DMS 273 (cell line): Measurements from ENCODE around the gene GAPVD1.
"Not testable (repeated sequence)": the region's sequence is repeated elsewhere in the genome, so short reads cannot be mapped to it uniquely, and the experiment has no call there.

Experiments used
- DNase-seq: peaks from one replicate; lab custom pipeline; 2025; ENCODE audit not compliant: unreplicated experiment; lab: John Stamatoyannopoulos, UW

Gene GAPVD1

DNA sequence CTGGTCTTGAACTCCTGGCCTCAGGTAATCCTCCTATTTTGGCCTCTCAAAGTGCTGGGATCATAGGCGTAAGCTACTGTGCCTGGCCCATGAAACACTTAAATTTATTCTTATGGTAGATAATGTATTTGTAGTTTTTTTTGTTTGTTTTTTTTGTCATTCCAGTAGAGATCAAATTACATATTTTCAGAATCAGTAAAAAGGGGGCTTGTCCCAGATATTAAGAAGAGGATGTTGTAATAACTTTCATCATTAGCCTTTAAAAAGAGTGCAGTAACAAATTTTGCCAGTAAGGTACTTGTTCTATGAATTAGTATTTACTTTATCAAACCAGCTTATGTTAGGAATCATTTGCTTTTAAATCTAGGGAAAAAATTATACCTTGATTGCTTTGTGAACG is 42.6 kb downstream of the GAPVD1 start:
- DNase-seq = no peak

DNA sequence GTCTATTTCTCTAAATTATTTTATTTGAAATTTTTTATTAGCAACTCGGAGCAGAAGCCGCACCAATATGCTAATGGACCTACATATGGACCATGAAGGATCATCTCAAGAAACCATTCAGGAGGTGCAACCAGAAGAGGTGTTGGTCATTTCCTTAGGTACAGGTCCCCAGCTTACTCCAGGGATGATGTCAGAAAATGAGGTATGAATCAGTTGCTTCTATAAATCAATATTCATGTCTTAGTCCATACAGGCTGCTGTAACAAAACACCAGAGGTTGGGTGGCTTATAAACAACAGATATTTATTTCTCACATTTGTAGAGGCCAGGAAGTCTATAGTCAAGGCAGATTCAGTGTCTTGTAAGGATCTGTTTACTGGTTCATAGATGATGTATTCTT is 50.8 kb downstream of the GAPVD1 start:
- no peak for DNase-seq

DNA sequence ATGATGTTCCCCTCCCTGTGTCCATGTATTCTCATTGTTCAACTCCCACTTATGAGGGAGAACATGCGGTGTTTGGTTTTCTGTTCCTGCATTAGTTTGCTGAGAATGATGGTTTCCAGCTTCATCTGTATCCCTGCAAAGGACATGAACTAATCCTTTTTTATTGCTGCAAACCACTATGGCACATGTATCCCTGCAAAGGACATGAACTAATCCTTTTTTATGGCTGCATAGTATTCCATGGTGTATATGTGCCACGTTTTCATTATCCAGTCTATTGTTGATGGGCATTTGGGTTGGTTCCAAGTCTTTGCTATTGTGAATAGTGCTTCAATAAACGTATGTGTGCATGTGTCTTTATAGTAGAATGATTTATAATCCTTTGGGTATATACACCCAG is 54.7 kb downstream of the GAPVD1 start:
- DNase-seq = not testable (repeated sequence)

DNA sequence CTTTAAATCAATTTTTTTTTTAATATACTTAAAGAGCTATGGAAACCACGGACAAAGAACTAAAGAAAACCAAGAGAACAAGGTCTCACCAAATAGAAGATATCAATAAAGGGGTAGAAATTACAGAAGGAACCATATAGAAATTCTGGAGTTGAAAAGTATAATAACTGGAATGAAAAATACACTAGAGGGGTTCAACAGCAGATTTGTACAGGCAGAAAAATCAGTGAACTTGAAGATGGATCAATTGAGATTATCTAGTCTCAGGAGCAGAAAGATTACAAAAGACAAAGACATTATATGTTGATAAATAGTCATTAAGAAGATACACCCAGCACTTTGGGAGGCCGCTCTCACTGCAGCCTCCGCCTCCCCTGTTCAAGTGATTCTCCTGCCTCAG is 56.1 kb downstream of the GAPVD1 start:
- DNase-seq = no peak

DNA sequence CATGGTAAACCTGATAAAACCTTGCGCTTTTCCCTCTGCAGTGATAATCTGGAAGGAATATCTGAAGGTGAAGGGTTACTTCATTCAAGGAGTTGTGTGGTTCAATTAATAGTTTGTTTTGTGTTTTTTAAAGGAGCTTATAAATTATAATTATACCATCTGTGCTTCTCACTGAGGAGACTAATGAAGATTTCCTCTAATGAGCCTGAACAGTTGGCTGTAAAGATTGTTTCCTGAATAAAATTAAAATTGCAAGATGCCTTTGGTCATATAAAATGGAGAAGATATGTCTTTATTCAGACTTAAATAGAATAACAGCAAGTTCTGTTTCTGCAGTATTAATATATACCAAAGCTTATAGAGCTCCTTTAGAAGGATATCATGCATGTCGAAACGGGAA is 59.9 kb downstream of the GAPVD1 start:
- DNase-seq = no peak

DNA sequence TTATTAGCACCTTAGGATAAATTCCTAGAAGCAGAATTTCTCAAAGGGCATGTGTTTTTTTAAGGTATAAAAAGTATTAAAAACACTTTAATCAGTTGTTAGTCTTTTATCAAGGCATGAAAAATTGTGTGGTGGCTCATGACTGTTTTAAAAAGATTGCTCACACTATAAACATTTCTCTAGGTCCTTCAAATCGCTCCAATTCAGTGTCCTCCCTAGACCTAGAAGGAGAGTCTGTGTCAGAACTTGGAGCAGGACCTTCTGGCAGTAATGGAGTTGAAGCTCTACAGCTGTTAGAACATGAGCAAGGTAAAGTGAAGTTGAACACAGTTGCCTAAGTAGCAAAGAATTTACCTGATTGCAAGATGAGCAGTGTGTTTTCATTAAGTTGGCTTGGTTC is 62.0 kb downstream of the GAPVD1 start:
- DNase-seq = no peak

DNA sequence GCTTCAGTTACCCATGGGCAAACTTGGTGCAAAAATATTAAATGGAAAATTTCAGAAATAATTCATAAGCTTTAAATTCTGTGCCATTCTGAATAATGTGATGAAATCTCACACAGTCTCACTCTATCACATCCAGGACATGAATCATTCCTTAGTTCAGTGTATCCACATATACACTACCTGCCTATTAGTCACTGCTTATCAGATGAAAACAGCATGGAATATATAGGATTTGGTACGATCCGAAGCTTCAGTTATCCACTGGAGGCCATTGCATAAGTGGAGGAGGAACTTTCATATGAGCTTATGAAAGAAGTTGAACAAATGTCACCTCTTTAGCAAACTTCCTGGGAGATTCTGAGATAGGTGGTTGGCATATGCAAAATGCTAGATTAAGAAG is 64.2 kb downstream of the GAPVD1 start:
- no peak for DNase-seq

DNA sequence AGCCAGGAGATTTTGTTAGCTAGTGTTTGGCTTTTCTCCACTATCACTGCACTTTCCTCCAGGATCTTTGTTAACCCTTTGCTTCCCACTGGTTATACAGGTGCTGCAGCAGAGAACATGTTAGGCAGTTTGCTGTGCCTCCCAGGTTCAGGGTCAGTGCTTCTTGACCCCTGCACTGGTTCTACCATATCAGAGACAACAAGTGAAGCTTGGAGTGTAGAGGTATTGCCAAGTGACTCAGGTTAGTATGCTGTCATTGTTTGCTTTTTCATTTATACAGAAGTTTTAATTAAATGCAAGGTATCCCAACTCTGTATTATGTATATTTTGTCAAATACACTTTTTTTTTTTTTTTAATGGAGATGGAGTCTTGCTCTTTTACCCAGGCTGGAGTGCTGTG is 68.4 kb downstream of the GAPVD1 start:
- no peak for DNase-seq

DNA sequence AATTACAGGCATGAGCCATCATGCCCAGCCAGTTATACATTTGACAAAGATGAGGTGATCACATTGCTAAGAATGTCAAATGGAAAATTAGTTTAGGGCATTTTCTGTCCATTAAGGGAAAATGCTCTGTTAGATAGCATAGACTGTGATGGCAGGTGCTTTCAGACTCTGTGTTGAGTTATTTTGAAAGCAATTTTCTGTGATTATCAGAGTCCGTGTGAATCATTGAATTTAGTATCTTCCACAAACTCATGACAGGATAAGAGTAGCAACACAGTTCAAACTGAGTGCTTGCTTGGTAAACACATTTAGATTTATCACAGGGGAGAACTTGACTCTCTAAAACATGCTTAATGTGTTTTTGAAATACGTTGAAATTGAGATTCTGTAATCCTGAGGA is 69.0 kb downstream of the GAPVD1 start:
- DNase-seq = no peak

DNA sequence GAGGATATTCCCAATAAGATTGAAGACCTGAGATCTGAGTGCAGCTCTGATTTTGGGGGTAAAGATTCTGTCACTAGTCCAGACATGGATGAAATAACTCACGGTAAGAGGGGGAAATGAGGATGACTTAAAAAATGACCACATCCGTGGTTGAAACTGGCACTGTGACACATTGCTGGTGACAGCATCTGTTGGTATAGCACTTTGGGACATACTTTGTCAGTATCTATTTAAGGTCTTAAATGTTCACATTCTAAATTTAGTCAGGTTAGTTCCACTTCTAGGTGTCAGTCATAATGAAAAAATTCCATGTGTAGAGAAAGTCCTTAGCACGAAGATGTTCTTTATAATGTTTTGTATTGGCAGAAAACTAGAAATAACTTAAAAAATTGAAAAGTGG is 70.9 kb downstream of the GAPVD1 start:
- DNase-seq = no peak

DNA sequence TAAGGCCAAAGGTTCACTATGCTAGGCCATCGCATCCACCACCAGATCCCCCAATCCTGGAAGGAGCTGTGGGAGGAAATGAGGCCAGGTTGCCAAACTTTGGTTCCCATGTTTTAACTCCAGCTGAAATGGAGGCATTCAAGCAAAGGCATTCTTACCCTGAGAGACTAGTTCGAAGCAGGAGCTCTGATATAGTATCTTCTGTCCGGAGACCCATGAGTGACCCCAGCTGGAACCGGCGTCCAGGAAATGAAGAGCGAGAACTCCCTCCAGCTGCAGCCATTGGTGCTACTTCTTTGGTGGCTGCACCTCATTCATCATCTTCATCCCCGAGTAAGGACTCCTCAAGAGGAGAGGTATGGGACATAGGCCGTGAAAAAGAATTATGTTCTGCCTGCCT is 75.6 kb downstream of the GAPVD1 start:
- peak; percentile 7 for DNase-seq

DNA sequence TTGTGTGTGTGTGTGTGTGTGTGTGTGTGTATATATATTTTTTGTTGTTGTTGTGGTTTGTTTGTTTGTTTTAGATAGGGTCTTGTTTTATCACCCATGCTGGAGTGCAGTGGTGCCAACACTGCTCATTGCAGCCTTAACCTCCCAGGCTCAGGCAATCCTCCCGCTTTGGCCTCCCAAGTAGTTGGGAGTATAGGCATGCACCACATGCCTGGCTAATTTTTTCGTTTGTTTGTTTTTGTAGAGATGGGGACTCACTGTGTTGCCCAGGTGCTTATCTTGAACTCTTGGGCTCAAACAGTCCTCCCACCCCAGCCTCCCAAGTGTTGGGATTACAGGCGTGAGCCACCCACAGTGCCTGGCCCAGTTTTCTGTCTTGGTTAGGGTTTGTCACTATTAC is 77.3 kb downstream of the GAPVD1 start:
- DNase-seq = no peak

DNA sequence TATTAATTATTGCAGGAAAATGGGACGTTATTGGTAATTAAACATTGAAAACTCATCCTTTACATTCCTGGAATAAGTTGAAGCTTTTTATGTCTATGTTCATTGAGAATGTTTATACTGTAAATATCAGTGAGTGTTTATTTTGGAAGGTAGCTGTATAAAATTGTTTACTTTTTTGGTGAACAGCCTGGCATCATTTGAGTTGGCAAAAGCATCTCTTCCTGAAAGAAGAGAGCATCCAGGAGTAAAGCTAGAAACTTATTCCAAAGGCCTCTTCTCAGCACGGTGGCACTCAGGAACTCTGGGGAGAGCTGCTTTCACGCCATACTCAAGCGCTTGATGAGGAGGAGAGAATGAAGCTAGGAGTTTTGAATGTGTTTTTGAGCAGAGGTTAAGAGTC is 79.9 kb downstream of the GAPVD1 start:
- DNase-seq = no peak

DNA sequence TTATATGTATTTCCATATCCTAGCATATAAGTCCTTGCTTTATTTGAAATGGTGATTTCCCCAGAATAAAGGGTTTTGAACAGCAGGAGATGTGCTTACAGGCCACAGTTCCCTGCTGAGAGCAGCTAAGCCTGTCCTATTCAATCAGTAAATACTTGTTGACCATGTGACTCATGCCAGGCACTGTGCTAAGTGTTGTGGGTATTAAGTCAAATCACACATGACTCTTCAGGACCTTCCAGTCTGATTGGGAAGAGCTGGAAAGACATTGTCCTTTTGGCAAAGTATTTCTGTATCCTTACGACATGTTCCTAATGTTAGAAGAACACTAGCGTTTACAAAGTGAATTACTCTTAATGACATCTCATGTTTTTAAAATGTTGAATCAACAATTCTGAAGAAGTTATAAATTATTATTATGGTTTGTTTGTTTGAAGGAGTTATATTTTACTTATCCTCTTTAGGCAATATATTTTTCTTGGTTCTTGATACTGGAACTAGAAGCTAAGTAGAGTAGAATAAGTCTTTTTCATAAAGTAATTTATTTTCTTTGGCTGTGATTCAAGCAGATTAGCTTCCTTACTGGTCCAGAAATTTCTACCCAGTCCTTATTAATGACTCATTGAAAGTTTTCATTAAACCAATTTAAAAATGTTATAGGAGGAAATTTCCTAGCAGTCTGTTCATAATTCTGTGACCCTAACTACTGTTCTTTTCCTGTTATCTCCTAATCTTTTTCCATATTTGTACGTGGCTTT is 82.1 kb downstream of the GAPVD1 start:
- no peak for DNase-seq

DNA sequence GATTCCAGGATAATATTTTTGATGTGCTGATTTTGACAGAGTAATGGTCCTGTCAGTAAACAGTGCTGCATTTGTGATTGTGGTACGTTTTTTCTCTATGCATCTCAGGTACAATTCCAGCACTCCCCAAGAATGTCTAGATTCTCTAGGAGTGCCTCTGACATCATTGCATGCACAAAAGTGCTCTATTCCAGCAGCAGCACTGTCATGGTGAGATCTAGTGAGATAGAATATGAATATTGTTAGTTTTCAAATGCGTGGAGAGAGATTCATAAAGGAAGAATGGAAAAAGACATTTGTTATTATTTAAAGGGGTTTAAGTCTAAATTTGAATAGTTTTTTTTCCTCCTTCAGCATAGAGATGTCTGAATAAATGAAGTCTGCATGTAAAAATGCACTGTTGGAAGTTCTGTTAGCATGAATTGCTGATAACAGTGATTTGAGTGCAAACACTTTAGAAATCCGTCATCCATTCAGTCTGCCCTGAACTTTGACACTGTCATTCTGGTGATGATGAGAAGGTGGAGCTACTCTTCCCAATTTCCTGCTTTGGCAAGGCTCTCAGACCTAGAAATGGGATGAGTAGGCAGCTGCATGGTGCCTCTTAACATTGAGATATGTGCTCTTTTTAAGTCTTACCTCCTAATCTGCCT is 84.6 kb downstream of the GAPVD1 start:
- no peak for DNase-seq

DNA sequence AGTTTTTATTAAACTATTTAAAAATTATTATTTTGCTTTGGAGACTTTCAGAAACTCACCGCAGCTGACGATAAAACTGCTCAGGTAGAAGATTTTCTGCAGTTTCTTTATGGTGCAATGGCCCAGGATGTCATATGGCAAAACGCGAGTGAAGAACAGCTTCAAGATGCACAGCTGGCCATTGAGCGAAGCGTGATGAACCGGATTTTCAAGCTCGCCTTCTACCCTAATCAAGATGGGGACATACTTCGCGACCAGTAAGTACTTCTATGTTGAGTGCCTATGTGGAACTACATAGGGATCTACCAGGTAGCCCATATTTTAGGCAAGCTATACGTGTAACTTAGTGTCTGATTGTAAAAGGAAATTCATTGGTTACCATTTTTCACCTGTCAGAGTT is 94.0 kb downstream of the GAPVD1 start:
- no peak for DNase-seq

DNA sequence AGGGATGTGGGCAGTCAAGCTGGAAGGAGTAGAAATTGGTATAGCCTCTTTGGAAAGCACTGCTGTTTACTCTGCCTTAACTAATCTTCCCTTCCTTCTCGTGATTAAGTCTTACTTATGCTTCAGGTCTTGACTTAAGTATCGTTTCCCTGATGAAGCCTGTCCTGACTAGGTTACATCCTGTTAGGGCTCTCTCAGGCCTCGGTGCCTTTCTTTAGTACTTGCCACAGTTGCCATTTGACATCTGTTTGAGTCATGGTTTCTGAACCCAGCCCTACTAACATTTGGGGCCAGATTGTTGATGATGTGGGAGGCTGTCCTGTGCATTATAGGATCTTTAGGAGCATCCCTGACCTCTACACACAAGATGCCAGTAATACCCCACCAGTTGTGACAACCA is 94.4 kb downstream of the GAPVD1 start:
- no peak for DNase-seq

DNA sequence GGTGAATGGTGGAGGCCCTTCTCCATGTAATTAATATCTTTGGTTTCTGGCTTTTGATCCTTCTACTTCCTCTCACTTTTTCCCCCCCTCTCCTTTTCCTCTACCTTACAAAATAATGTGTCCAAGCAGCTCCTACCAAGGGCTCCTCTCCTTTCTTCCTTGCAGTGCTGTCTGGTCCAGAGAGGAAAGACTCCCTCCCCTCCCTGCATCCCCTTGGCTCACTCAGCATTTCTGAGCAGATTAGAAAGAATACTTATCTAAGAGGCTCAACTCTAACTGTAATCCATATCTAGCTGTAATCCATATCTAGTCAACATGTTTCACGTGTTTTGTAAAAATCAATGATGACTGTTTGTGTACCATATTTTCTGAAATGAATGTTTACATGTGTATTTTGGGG is 97.4 kb downstream of the GAPVD1 start:
- no peak for DNase-seq

DNA sequence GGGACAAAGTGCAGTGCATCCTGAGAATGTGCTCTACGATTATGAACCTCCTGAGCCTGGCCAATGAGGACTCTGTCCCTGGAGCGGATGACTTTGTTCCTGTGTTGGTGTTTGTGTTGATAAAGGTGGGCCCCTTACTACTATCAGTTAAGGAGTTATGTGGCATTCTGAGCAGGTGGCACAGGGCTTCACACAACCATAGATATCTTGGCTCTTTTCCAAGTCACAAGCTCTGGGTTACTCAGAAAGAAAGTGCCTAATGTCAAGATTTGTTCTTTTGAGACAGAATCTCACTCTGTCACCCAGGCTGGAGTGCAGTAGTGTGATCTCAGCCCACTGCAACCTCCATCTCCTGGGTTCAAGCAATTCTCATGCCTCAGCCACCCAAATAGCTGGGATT is 99.0 kb downstream of the GAPVD1 start:
- no peak for DNase-seq

DNA sequence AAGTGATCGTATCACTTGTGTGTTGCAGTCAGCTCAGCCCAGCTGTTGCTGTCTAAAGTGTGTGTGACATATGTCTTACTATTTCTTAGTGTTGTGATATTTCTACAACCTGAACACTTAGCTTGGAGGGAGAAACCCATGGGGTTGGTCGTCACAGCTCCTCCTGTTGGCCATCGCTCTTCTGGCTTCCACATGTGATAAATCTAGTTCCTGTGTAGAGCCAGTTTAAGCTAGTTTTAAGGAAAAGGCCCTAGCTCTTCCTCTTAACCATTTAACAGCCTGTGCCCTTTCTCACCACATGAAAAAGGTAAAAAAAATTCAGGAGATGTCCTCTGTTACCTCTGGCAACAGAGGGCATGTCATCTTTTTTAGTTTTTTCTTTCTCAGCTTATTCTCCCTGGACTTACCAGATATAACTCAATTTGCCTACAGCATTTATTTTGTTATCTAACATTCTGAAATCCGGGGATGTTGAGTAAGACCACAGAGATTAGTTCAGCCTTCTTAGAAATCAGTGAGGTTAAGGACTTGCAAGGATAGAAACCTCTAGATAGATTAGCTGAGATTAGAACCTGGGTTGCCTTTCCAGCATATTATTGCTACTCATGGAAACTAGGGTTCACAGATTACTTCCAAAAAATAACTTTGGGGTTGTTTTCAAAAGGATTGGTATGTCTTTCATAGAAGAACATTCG is 100.4 kb downstream of the GAPVD1 start:
- peak; percentile 59 for DNase-seq

DNA sequence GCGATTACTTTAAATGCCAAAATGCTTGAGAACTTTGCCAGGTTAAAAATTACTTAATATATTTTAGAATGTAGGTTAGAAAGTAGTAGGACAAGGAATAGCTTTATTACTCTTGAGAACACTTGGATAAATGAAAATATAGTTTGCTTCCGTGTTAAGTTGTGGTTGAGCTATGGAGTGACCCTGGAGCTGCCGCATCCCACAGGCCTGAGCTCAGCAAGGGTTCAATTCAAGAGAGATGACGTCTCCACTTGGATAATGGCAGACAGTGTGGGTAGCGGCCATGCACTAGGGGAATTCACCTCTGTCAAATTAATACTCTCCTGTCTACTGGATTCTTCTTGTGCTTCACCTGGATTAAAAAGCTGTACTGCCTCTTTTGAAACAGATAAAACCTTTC is 105.0 kb downstream of the GAPVD1 start:
- no peak for DNase-seq

DNA sequence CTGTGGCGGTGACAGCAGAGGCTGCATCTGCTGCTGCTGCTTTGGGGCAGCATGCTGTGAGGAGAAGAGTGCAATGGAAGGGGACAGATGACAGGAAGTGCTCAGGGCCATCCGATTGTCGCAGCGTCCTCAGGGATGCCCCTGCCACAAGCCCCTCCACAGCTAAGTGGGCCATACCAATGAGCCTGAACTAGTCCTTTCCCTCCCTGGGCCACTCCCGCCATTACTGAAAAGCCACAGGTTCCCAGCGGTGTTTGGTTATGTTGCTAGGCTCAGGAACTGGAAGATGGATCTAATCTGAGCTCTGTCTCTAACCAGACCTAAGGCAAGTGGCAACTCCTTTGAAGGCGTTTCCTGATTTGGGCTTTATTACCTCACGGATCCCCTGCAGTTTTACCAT is 109.2 kb downstream of the GAPVD1 start:
- no peak for DNase-seq
